MM.1S (cell line): ENCODE results near the gene DHH.
"Not testable (repeated sequence)": the region's sequence is repeated elsewhere in the genome, so short reads cannot be mapped to it uniquely, and the experiment has no call there.

Experiments
- DNase-seq: peaks from one replicate; pipeline ENCODE4 v3.0.0-alpha.2; 2015
- H2AFZ ChIP-seq: fragments of 300-600 bp; sonication (generic); 2 replicates; pipeline ENCODE4 v1.6.0; 2016; ENCODE audit warnings: antibody characterized with exemption, low read length
- H3F3A ChIP-seq: fragments of 300-600 bp; sonication (generic); 2 replicates; pipeline ENCODE4 v1.6.1; 2016; ENCODE audit warnings: mild to moderate bottlenecking, antibody characterized with exemption, low read length, moderate library complexity, mixed read lengths; ENCODE audit not compliant: insufficient read depth
- H3K27ac ChIP-seq: fragments of 300-600 bp; sonication (generic); 2 replicates; pipeline ENCODE4 v1.5.1; 2016; ENCODE audit warnings: mild to moderate bottlenecking, low read length
- H3K27me3 ChIP-seq: fragments of 300-600 bp; sonication (generic); replicated peaks from 2 replicates; pipeline ENCODE4 v1.6.0; 2016; ENCODE audit warnings: low read length; ENCODE audit not compliant: insufficient read depth
- H3K36me3 ChIP-seq: fragments of 300-600 bp; sonication (generic); replicated peaks from 2 replicates; pipeline ENCODE4 v1.6.1; 2016; ENCODE audit warnings: mild to moderate bottlenecking, low read length, mixed read lengths; ENCODE audit not compliant: insufficient read depth
- H3K4me1 ChIP-seq: fragments of 300-600 bp; sonication (generic); 2 replicates; pipeline ENCODE4 v1.6.1; 2016; ENCODE audit warnings: low read length, mixed read lengths
- H3K4me2 ChIP-seq: fragments of 300-600 bp; sonication (generic); 2 replicates; pipeline ENCODE4 v1.6.0; 2016; ENCODE audit warnings: low read depth, low read length
- H3K4me3 ChIP-seq: fragments of 300-600 bp; sonication (generic); 2 replicates; pipeline ENCODE4 v1.5.1; 2016; ENCODE audit warnings: low read length, mixed read lengths
- H3K79me2 ChIP-seq: fragments of 300-600 bp; sonication (generic); 2 replicates; pipeline ENCODE4 v1.6.1; 2016; ENCODE audit warnings: mixed run types, low read length, mixed read lengths
- H3K9ac ChIP-seq: fragments of 300-600 bp; sonication (generic); 2 replicates; pipeline ENCODE4 v1.6.1; 2016; ENCODE audit warnings: low read length, mixed read lengths
- H3K9me2 ChIP-seq: fragments of 300-600 bp; sonication (generic); replicated peaks from 2 replicates; pipeline ENCODE4 v1.6.1; 2016; ENCODE audit warnings: mild to moderate bottlenecking, low read length, mixed read lengths; ENCODE audit not compliant: insufficient read depth
- H3K9me3 ChIP-seq: fragments of 300-600 bp; sonication (generic); replicated peaks from 2 replicates; pipeline ENCODE4 v1.6.1; 2016; ENCODE audit warnings: mild to moderate bottlenecking, low read length, mixed read lengths; ENCODE audit not compliant: insufficient read depth
- H4K20me1 ChIP-seq: fragments of 300-600 bp; sonication (generic); 2 replicates; pipeline ENCODE4 v1.6.1; 2016; ENCODE audit warnings: mild to moderate bottlenecking, low read length, moderate library complexity, mixed read lengths; ENCODE audit not compliant: insufficient read depth
- CTCF ChIP-seq: fragments of 300-600 bp; sonication (generic); IDR thresholded peaks from 2 replicates; pipeline ENCODE4 v1.5.1; 2016; ENCODE audit warnings: antibody characterized with exemption, low read length, mixed read lengths
- EZH2 ChIP-seq: fragments of 300-600 bp; sonication (generic); optimal IDR thresholded peaks from 2 replicates; pipeline ENCODE3; 2017; ENCODE audit warnings: low read depth, mild to moderate bottlenecking, antibody characterized with exemption, low read length, mixed read lengths
- EZH2phosphoT487 ChIP-seq: fragments of 300-600 bp; sonication (generic); IDR thresholded peaks from 2 replicates; pipeline ENCODE4 v1.6.1; 2018; ENCODE audit warnings: antibody characterized with exemption, low read length

Gene DHH

GRCh38 chr12:49064767-49065152 lies 29.8 kb downstream of the DHH start:
- H3K9ac ChIP-seq: no peak overlapping the region
- H3K9me2 ChIP-seq: no peaks in the 10 kb centered on the region
- H3K36me3 ChIP-seq: no peaks in the 10 kb centered on the region
- peaks cover 6% of the 10 kb centered on the region; the same call in 1 of the 2 replicates for H3F3A ChIP-seq
- no peaks in the 10 kb centered on the region for H4K20me1 ChIP-seq
- H3K27ac ChIP-seq: no peak overlapping the region
- no peak overlapping the region for H2AFZ ChIP-seq
- peaks cover 20% of the 10 kb centered on the region for H3K79me2 ChIP-seq
- no peaks in the 10 kb centered on the region for H3K27me3 ChIP-seq
- no peak overlapping the region for H3K4me2 ChIP-seq
- DNase-seq: no peak
- no peak for TF ChIP-seq CTCF
- TF ChIP-seq EZH2: no peak
- no peak for TF ChIP-seq EZH2phosphoT487
- H3K9me3 ChIP-seq: no peaks in the 10 kb centered on the region
- H3K4me3 ChIP-seq: no peak overlapping the region
- H3K4me1 ChIP-seq: peaks cover 6% of the 10 kb centered on the region

- not testable (repeated sequence) for H3K36me3 ChIP-seq, H3K9me3 ChIP-seq, H3K4me1 ChIP-seq, H3K4me2 ChIP-seq, H3K9ac ChIP-seq, H2AFZ ChIP-seq, H3K27ac ChIP-seq, H3K9me2 ChIP-seq, H3F3A ChIP-seq, H3K4me3 ChIP-seq, DNase-seq, H4K20me1 ChIP-seq, H3K27me3 ChIP-seq
- H3K79me2 ChIP-seq: peaks cover 37% of the 10 kb centered on the region
These were observed 32.7 kb downstream of the DHH start for GRCh38 chr12:49061916-49062315.

GRCh38 chr12:49061157-49061650 lies 33.4 kb downstream of the DHH start:
- Histone ChIP-seq H3K9ac (peak overlapping the region; percentile 90), H3K27ac (peak overlapping the region; percentile 62; the same call in 1 of the 2 replicates), H3K9me2 (no peaks in the 10 kb centered on the region), H3K4me2 (peak overlapping the region; percentile 69), H2AFZ (peak overlapping the region; percentile 96), H3K4me3 (peak overlapping the region; percentile 89), H3K36me3 (no peaks in the 10 kb centered on the region), H4K20me1 (peaks cover 16% of the 10 kb centered on the region), H3K9me3 (no peaks in the 10 kb centered on the region), H3K27me3 (no peaks in the 10 kb centered on the region), H3K79me2 (peaks cover 44% of the 10 kb centered on the region), H3F3A (no peaks in the 10 kb centered on the region), H3K4me1 (peaks cover 17% of the 10 kb centered on the region)
- TF ChIP-seq EZH2: no peak
- no peak for TF ChIP-seq EZH2phosphoT487
- TF ChIP-seq CTCF: no peak
- peak; percentile 30 for DNase-seq

GRCh38 chr12:49060237-49061156 lies 34.1 kb downstream of the DHH start, which contains the start of gene KMT2D:
KMT2D (minus strand) TSS chr12:49060794; CDS start chr12:49055324, 5,470 bp downstream.
- H3K4me1 ChIP-seq: peaks cover 24% of the 10 kb centered on the region
- peaks cover 51% of the 10 kb centered on the region for H3K79me2 ChIP-seq
- H3K27ac ChIP-seq: peak within 1 kb of the TSS; percentile 62
- peaks cover 23% of the 10 kb centered on the region for H4K20me1 ChIP-seq
- H3K9ac ChIP-seq: peak within 1 kb of the TSS; percentile 90
- H3K9me3 ChIP-seq: no peaks in the 10 kb centered on the region
- H3F3A ChIP-seq: no peaks in the 10 kb centered on the region
- H3K27me3 ChIP-seq: no peaks in the 10 kb centered on the region
- H3K36me3 ChIP-seq: no peaks in the 10 kb centered on the region
- peak; percentile 95 for DNase-seq
- H3K4me2 ChIP-seq: peak within 1 kb of the TSS; percentile 93
- TF ChIP-seq EZH2phosphoT487 (no peak), CTCF (0 out of 2 replicates have a peak, but pooled peaks have one; percentile 9)
- H3K4me3 ChIP-seq: peak within 1 kb of the TSS; percentile 89
- H3K9me2 ChIP-seq: no peaks in the 10 kb centered on the region
- H2AFZ ChIP-seq: peak within 1 kb of the TSS; percentile 96
